Measurements from ENCODE around the gene ADSL.

DNA sequence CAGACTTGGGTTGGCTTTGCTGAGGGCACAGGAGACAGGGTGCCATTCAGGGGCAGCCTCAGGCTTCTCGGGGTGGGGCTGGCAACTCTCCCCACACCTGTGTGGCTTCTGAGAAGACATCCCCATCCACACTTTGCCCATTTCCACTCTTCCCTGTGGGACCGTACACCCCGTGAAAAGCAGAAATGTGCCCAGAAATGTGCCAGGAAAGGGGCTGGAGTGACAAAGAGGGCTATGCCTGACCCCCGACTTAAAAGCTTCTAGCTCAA is 74.7 kb downstream of the ADSL start:
- TF ChIP-seq, protein P1, sequence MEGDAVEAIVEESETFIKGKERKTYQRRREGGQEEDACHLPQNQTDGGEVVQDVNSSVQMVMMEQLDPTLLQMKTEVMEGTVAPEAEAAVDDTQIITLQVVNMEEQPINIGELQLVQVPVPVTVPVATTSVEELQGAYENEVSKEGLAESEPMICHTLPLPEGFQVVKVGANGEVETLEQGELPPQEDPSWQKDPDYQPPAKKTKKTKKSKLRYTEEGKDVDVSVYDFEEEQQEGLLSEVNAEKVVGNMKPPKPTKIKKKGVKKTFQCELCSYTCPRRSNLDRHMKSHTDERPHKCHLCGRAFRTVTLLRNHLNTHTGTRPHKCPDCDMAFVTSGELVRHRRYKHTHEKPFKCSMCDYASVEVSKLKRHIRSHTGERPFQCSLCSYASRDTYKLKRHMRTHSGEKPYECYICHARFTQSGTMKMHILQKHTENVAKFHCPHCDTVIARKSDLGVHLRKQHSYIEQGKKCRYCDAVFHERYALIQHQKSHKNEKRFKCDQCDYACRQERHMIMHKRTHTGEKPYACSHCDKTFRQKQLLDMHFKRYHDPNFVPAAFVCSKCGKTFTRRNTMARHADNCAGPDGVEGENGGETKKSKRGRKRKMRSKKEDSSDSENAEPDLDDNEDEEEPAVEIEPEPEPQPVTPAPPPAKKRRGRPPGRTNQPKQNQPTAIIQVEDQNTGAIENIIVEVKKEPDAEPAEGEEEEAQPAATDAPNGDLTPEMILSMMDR (IDR thresholded peaks at IDR 0.05), result no peak
- no peak for TF ChIP-seq EZH2phosphoT487 (IDR thresholded peaks at IDR 0.05)
- no peak for TF ChIP-seq EZH2 (IDR thresholded peaks at IDR 0.05)
